OCI-LY1 (cell line): ENCODE data around the gene IGLL5.

Experiments
- EZH2 ChIP-seq: fragments of 200-600 bp; sonication (generic), shearing (Covaris generic); IDR thresholded peaks from 2 replicates; pipeline ENCODE4 v1.8.0; 2017; ENCODE audit warnings: borderline replicate concordance, mixed run types, mild to moderate bottlenecking, antibody characterized with exemption, low read length, moderate library complexity, mixed read lengths
- TF ChIP-seq, protein P1 (sequence below): fragments of 200-600 bp; sonication (generic), shearing (Covaris generic); IDR thresholded peaks from 2 replicates; pipeline ENCODE4 v1.5.1; 2017; ENCODE audit warnings: mild to moderate bottlenecking, antibody characterized with exemption, low read length, moderate library complexity, mixed read lengths

DNA sequence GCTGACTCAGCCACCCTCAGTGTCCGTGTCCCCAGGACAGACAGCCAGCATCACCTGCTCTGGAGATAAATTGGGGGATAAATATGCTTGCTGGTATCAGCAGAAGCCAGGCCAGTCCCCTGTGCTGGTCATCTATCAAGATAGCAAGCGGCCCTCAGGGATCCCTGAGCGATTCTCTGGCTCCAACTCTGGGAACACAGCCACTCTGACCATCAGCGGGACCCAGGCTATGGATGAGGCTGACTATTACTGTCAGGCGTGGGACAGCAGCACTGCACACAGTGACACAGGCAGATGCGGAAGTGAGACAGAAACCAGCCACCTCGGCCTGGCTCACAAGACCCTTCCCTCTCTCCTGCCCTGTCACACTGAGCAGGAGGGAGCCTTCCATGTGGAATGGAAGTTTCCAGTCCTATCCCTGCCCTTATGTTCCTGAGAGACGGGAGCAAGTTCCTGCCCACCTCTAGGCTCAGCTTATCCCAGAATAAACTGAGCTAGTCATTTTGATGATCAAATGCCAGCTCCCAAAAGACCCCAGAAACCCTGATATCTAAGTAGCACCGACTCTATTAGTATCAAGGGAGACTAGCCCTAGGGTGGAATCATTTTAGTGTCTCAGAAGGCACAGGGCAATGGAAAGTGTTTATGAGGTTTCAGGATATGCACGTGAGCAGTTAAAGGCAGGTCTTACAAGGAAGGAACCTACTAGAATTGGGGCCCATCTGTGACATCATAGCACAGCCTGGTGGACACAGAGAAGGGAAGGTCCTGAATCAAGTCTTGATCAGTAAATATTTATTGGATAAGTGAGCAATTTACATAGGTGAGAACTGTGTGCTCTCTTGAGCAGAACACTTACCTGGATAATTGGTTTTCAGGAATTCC is 6.3 kb upstream of the IGLL5 start:
- TF ChIP-seq, protein P1, sequence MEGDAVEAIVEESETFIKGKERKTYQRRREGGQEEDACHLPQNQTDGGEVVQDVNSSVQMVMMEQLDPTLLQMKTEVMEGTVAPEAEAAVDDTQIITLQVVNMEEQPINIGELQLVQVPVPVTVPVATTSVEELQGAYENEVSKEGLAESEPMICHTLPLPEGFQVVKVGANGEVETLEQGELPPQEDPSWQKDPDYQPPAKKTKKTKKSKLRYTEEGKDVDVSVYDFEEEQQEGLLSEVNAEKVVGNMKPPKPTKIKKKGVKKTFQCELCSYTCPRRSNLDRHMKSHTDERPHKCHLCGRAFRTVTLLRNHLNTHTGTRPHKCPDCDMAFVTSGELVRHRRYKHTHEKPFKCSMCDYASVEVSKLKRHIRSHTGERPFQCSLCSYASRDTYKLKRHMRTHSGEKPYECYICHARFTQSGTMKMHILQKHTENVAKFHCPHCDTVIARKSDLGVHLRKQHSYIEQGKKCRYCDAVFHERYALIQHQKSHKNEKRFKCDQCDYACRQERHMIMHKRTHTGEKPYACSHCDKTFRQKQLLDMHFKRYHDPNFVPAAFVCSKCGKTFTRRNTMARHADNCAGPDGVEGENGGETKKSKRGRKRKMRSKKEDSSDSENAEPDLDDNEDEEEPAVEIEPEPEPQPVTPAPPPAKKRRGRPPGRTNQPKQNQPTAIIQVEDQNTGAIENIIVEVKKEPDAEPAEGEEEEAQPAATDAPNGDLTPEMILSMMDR, result no peak; the same call in 1 of the 2 replicates
- TF ChIP-seq EZH2, result no peak
